GM23338 (cell line): ENCODE data around the gene SEC24C. TPM values are rescaled to one million over a fixed set of nuclear protein-coding genes. Genes with fewer than 3 reads are reported as not detected.
"Not testable (repeated sequence)": the region's sequence is repeated elsewhere in the genome, so short reads cannot be mapped to it uniquely, and the experiment has no call there.

Experiments
- ATAC-seq: fragments of 200-7000 bp; cut with Tn5 transposase; 3 replicates; pipeline ENCODE4 v1.9.1; 2020
- DNase-seq: peaks from one replicate; pipeline ENCODE4 v3.0.0-alpha.2; 2015; ENCODE audit warnings: low spot score
- H2AFZ ChIP-seq: fragments of 200-600 bp; sonication (generic); 2 replicates; pipeline ENCODE4 v1.8.0; 2016; ENCODE audit warnings: antibody characterized with exemption, mild to moderate bottlenecking, moderate library complexity
- H3F3A ChIP-seq: fragments of 200-600 bp; sonication (generic); replicated peaks from 2 replicates; pipeline ENCODE4 v1.8.0; 2017; ENCODE audit warnings: antibody characterized with exemption, mixed run types, low read depth
- H3K27ac ChIP-seq: fragments of 200-600 bp; sonication (generic); 2 replicates; pipeline ENCODE4 v1.6.1; 2016; ENCODE audit warnings: low read depth
- H3K27me3 ChIP-seq: fragments of 200-600 bp; sonication (generic); 2 replicates; pipeline ENCODE4 v1.8.0; 2016; ENCODE audit warnings: mild to moderate bottlenecking, mixed run types, moderate library complexity; ENCODE audit not compliant: insufficient read depth
- H3K36me3 ChIP-seq: fragments of 200-600 bp; sonication (generic); 2 replicates; pipeline ENCODE4 v1.8.0; 2016; ENCODE audit warnings: mild to moderate bottlenecking; ENCODE audit not compliant: insufficient read depth
- H3K4me1 ChIP-seq: fragments of 200-600 bp; sonication (generic); 2 replicates; pipeline ENCODE4 v1.8.0; 2016; ENCODE audit warnings: mild to moderate bottlenecking, moderate library complexity; ENCODE audit not compliant: insufficient read depth
- H3K4me2 ChIP-seq: fragments of 200-600 bp; sonication (generic); 2 replicates; pipeline ENCODE4 v1.7.1; 2017; ENCODE audit warnings: mixed run types
- H3K4me3 ChIP-seq: fragments of 200-600 bp; sonication (generic); 2 replicates; pipeline ENCODE4 v1.6.1; 2016; ENCODE audit warnings: mixed run types
- H3K79me2 ChIP-seq: fragments of 200-600 bp; sonication (generic); replicated peaks from 2 replicates; pipeline ENCODE4 v1.8.0; 2017; ENCODE audit warnings: mild to moderate bottlenecking; ENCODE audit not compliant: insufficient read depth
- H3K9me2 ChIP-seq: fragments of 200-600 bp; sonication (generic); 2 replicates; pipeline ENCODE4 v1.8.0; 2017; ENCODE audit not compliant: insufficient read depth
- H4K20me1 ChIP-seq: fragments of 200-600 bp; sonication (generic); replicated peaks from 2 replicates; pipeline ENCODE4 v1.8.0; 2017; ENCODE audit warnings: mild to moderate bottlenecking; ENCODE audit not compliant: insufficient read depth
- H3K27ac Mint-ChIP-seq: 2 replicates; pipeline ENCODE4 v1.8.0; 2020; ENCODE audit warnings: inconsistent platforms, mild to moderate bottlenecking, moderate library complexity, mixed read lengths
- H3K27me3 Mint-ChIP-seq: 3 replicates; pipeline ENCODE4 v1.8.0; 2022; ENCODE audit warnings: low read depth, mild to moderate bottlenecking, moderate library complexity, mixed read lengths, inconsistent platforms; ENCODE audit not compliant: insufficient read depth, poor library complexity
- H3K36me3 Mint-ChIP-seq: 3 replicates; pipeline ENCODE4 v1.8.0; 2021; ENCODE audit warnings: low read depth, mild to moderate bottlenecking, inconsistent platforms, moderate library complexity, mixed read lengths
- H3K4me1 Mint-ChIP-seq: 3 replicates; pipeline ENCODE4 v1.8.0; 2020; ENCODE audit warnings: mild to moderate bottlenecking, inconsistent platforms, mixed read lengths
- H3K4me3 Mint-ChIP-seq: 3 replicates; pipeline ENCODE4 v1.8.0; 2021; ENCODE audit warnings: moderate library complexity, mild to moderate bottlenecking, inconsistent platforms, mixed read lengths
- H3K9me3 Mint-ChIP-seq: 3 replicates; pipeline ENCODE4 v1.8.0; 2020; ENCODE audit warnings: moderate library complexity, mild to moderate bottlenecking, inconsistent platforms, mixed read lengths
- CTCF ChIP-seq, 2 experiments: fragments of 200-600 bp in 1 of 2; sonication (generic) in 1 of 2; conservative IDR thresholded peaks; 2 replicates each; pipeline versions ENCODE4 v1.5.1 to v1.6.1; 2016 to 2017; ENCODE audit warnings: antibody characterized with exemption in 2 of 2, low read depth in 2 of 2, mild to moderate bottlenecking in 2 of 2, moderate library complexity in 1 of 2
- NANOG ChIP-seq: IDR thresholded peaks from 2 replicates; pipeline ENCODE4 v1.6.1; 2016; ENCODE audit warnings: antibody characterized with exemption, borderline replicate concordance
- ZNF114 ChIP-seq: fragments of 250-450 bp; sonication (Bioruptor Pico); IDR thresholded peaks from 2 replicates; pipeline ENCODE4 v1.5.0; 2020; ENCODE audit warnings: mild to moderate bottlenecking, moderate library complexity
- ZNF331 ChIP-seq: fragments of 250-450 bp; sonication (Bioruptor Pico); IDR thresholded peaks from 2 replicates; pipeline ENCODE4 v1.5.0; 2020; ENCODE audit warnings: low read depth, mild to moderate bottlenecking, moderate library complexity
- polyA plus RNA-seq: library from polyadenylated mRNA; unstranded; fragments of >200 nt; fragmentation: Nextera tagmentation; extraction: Ambion mirVana; gene quantifications from 2 replicates; pipeline ENCODE4 v1.2.1, GENCODE V29; 2016
- total RNA-seq: library from RNA; depleted of rRNA; stranded (reverse); fragments of >200 nt; shearing (Covaris generic); gene quantifications from 2 replicates; pipeline ENCODE4 v1.2.3, GENCODE V29; 2014

Gene SEC24C
- total and polyA plus RNA-seq, 2 experiments from 2014 or later: 16.9 to 64.2 TPM

GRCh38 chr10:73713912-73714311 is 30.3 kb upstream of the SEC24C start:
- H4K20me1 ChIP-seq, H3K27ac Mint-ChIP-seq, ATAC-seq, H3K4me2 ChIP-seq, DNase-seq, H3K79me2 ChIP-seq, H3K27me3 Mint-ChIP-seq, H3K4me1 ChIP-seq, H3K4me3 Mint-ChIP-seq, H3K27ac ChIP-seq, H3F3A ChIP-seq, H3K27me3 ChIP-seq, H3K4me1 Mint-ChIP-seq, H3K4me3 ChIP-seq, H3K9me3 Mint-ChIP-seq, H3K9me2 ChIP-seq, H2AFZ ChIP-seq: not testable (repeated sequence)
- H3K36me3 Mint-ChIP-seq: peaks cover 34% of the 10 kb centered on the region; the same call in 2 of the 3 replicates
- H3K36me3 ChIP-seq: peaks cover 31% of the 10 kb centered on the region

GRCh38 chr10:73714483-73714882 is 29.7 kb upstream of the SEC24C start:
- H3K4me3 Mint-ChIP-seq, H3K27me3 ChIP-seq, ATAC-seq, H3F3A ChIP-seq, H3K79me2 ChIP-seq, H3K4me1 ChIP-seq, H3K27ac Mint-ChIP-seq, H2AFZ ChIP-seq, H3K4me3 ChIP-seq, H3K9me2 ChIP-seq, H3K4me1 Mint-ChIP-seq, H3K4me2 ChIP-seq, H4K20me1 ChIP-seq, DNase-seq, H3K27me3 Mint-ChIP-seq, H3K9me3 Mint-ChIP-seq, H3K27ac ChIP-seq: not testable (repeated sequence)
- peaks cover 31% of the 10 kb centered on the region for H3K36me3 ChIP-seq
- peaks cover 40% of the 10 kb centered on the region for H3K36me3 Mint-ChIP-seq

GRCh38 chr10:73715179-73716156 is 28.7 kb upstream of the SEC24C start:
- not testable (repeated sequence) for H4K20me1 ChIP-seq, H3K4me1 ChIP-seq, H2AFZ ChIP-seq, H3K4me3 Mint-ChIP-seq, H3K9me2 ChIP-seq, H3F3A ChIP-seq, H3K4me3 ChIP-seq, H3K4me1 Mint-ChIP-seq, H3K79me2 ChIP-seq, ATAC-seq, H3K9me3 Mint-ChIP-seq, H3K27me3 ChIP-seq, H3K27ac ChIP-seq, H3K27me3 Mint-ChIP-seq, DNase-seq, H3K4me2 ChIP-seq, H3K27ac Mint-ChIP-seq
- peaks cover 34% of the 10 kb centered on the region for H3K36me3 ChIP-seq
- H3K36me3 Mint-ChIP-seq: peaks cover 46% of the 10 kb centered on the region

- no peaks in the 10 kb centered on the region for H3K27me3 Mint-ChIP-seq
- Histone ChIP-seq H3K9me2 (no peaks in the 10 kb centered on the region), H3K4me3 (no peak overlapping the region), H3K36me3 (peaks cover 40% of the 10 kb centered on the region), H4K20me1 (no peaks in the 10 kb centered on the region), H2AFZ (no peak overlapping the region), H3F3A (no peaks in the 10 kb centered on the region), H3K79me2 (no peaks in the 10 kb centered on the region), H3K27me3 (no peaks in the 10 kb centered on the region), H3K27ac (no peak overlapping the region), H3K4me1 (no peaks in the 10 kb centered on the region), H3K4me2 (no peak overlapping the region)
- H3K4me3 Mint-ChIP-seq: no peak overlapping the region
- H3K9me3 Mint-ChIP-seq: no peaks in the 10 kb centered on the region
- no peaks in the 10 kb centered on the region for H3K4me1 Mint-ChIP-seq
- no peak for TF ChIP-seq CTCF (conservative IDR thresholded peaks at IDR 0.05; ENCODE audit: low read depth in 2 of 2)
- no peak for TF ChIP-seq ZNF331 (CRISPR knock-in tag)
- no peak for TF ChIP-seq ZNF114 (CRISPR knock-in tag)
- TF ChIP-seq NANOG: no peak
- H3K27ac Mint-ChIP-seq: no peak overlapping the region
- ATAC-seq (no peak), DNase-seq (no peak)
- H3K36me3 Mint-ChIP-seq: peaks cover 54% of the 10 kb centered on the region
Observed at GRCh38 chr10:73716251-73716650, 27.9 kb upstream of the SEC24C start.
